Epidermal melanocyte (primary cell): ENCODE results near the gene EYA3.

ENCODE experiments used
- DNase-seq: peaks from one replicate; pipeline ENCODE4 v3.0.0; 2011; ENCODE audit warnings: low spot score; ENCODE audit not compliant: insufficient read length

EYA3 gene

GRCh38 chr1:27970401-27970800 is 118.0 kb downstream of the EYA3 start:
- peak; percentile 55 for DNase-seq

- DNase-seq: no peak
These were observed 119.7 kb downstream of the EYA3 start for GRCh38 chr1:27968692-27969091.

DNA sequence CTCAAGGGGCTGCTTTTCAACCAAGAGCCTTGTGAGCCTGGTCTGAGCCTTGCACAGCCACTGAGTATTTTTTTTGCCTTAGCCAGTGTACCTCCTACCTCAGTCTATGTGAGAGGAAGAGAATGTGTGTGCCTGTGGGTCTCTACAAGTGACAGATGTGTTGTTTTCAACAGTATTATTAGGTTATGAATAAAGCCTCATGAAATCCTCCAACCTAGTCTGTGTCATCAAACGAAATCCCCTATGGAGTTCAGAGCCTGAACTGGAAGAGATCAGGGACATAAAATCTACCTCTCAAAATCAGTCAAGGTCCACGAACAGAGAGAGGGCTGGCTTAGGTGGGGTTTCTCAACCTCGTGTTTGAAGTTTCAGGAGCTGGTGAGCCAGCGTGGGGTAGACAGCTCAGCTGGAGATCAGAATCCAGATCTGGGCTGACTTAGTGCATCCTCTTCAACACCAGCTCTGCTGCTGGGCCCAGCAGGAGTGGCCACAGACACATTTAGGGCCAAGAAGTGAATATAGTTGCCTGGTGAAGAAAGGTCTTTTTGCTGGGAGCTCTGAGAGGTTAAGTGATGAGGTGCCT is 120.4 kb downstream of the EYA3 start:
- DNase-seq: no peak

DNA sequence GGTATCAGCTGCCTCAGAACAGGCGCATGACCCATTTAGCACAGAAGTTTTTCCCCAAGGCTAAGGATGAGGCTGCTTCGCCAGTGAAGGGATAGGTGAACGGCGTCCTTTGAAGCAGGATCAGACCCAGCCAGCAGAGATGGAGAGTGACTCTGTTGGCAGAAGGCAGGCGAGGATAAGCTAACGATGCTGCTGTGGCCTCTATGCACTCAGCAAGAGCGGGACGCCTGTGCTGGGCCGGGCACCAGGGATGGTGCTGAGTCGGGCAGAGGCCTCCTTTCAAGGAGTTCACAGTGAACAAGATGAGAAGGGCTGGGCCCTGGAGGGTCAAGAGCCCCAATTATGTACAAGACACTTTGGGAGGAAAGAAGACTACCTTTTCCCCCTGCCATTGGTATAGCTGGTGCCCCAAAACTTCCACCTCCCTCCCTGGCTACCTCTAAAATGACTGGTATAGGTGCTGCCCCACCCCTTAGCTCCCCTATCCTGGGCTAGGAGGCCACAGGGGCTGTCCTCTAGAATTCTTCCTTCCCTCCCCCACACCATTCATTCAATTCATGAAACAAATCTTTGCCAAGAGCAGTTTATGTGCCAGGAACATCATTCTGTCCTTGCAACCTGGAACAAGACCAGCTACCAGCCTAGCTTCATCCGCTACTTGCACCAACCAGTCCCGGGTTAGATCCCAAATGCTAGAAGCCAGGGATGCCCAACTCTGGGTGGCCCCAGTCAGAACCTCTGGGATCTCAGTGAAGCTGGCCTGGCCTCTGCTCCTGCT is 121.1 kb downstream of the EYA3 start:
- no peak for DNase-seq

DNA sequence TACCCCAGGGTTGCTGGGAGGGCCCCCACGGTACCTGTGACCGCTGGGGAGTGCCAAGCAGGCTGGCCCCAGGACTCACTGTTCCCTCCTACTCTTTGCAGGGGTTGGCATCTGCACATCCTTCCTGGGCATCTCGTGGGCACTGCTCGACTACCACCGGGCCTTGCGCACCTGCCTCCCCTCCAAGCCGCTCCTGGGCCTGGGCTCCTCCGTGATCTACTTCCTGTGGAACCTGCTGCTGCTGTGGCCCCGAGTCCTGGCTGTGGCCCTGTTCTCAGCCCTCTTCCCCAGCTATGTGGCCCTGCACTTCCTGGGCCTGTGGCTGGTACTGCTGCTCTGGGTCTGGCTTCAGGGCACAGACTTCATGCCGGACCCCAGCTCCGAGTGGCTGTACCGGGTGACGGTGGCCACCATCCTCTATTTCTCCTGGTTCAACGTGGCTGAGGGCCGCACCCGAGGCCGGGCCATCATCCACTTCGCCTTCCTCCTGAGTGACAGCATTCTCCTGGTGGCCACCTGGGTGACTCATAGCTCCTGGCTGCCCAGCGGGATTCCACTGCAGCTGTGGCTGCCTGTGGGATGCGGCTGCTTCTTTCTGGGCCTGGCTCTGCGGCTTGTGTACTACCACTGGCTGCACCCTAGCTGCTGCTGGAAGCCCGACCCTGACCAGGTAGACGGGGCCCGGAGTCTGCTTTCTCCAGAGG is 121.9 kb downstream of the EYA3 start:
- DNase-seq: no peak

DNA sequence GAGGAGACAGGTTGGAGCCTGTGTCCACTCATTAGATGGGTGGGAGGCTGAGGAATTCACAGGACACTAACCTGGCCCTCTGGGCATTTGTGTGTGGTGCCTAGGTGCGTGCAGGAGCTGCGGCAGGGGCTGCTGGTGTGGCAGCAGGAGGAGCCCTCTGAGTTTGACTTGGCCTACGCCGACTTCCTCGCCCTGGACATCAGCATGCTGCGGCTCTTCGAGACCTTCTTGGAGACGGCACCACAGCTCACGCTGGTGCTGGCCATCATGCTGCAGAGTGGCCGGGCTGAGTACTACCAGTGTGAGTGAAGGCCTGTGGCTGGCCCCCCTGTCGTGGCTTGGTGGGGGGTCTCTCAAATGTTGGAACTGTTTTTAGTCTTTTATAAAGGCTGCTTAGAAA is 125.0 kb downstream of the EYA3 start:
- DNase-seq: no peak

DNA sequence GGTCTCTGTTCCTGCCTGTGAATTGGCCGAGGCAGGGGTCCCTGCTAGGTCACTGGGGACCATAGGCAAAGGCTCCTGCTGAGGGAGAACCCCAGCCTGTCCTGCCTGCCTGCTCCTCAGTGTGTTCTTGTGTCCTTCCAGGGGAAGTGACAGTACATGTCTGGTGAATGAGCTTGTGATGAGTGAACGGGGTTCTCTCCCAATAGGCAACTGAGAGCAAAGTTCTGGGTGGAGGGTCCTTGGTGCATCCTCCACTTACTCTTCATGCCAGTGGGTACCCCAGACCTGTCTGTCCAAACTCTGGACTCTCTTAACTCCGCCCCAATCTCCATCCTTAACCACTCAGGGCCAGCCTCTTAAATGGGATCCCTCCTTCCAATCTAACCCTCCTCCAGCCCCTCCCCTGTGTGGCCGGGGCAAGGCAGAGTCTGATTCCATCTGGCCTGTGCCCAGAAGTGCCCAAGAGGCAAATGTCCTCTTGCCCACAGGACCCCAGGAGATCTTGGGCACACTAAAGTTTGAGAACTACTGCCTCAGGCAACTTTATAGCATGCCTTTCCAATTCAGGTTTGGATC is 126.7 kb downstream of the EYA3 start:
- no peak for DNase-seq

GRCh38 chr1:27960762-27961645 is 127.4 kb downstream of the EYA3 start:
- no peak for DNase-seq

GRCh38 chr1:27959792-27960603 is 128.4 kb downstream of the EYA3 start, which contains the start of gene XKR8:
TSS of gene XKR8 (plus strand) at chr1:27959973. CDS start at chr1:27960070, 97 bp downstream.
- peak; percentile 86 for DNase-seq

- no peak for DNase-seq
These were observed 129.9 kb downstream of the EYA3 start for GRCh38 chr1:27958513-27958912.

GRCh38 chr1:27957655-27958054 is 130.8 kb downstream of the EYA3 start:
- no peak for DNase-seq

- no peak for DNase-seq
These were observed 131.6 kb downstream of the EYA3 start for GRCh38 chr1:27956761-27957160.

DNA sequence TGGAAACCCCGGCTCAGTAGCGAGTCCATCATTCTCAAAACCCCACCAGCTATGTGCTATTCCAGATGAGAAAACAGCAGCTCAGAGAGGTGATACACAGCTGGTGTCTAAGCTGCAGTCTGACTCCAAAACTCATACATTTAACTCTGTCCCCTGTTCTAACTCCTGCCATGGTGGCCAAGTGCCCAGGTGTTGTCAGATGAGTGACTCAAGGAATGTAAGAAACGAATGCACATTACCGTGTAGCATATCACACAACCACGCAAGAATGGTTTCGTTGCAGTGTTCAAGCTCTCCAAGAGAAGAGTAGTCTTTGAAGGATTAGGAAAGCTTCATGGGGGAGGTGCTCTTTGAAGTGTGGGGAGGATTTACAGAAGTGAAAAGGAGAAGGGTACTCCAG is 133.3 kb downstream of the EYA3 start:
- DNase-seq: no peak

GRCh38 chr1:27954186-27954585 is 134.2 kb downstream of the EYA3 start:
- DNase-seq: no peak

DNA sequence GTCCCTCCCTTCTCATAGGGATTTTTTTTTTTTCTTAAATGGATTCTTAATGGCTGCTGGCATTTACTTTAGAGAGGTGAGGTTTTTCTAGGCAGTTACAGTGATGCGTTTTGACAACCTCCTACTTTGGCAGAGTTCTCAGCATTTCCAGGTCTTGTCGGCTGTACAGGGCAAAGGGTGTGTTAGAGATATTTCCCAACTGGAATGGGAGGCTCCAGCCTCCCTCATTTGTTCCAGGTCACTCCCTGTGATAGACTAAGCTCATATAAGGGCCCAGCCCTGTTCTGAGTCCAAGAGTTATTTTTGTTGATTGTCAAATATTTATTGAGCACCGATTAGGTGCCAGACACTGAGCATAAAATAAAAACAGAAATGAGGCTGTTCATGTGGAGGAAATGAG is 136.3 kb downstream of the EYA3 start:
- no peak for DNase-seq

- no peak for DNase-seq
These were observed 137.0 kb downstream of the EYA3 start for GRCh38 chr1:27951396-27951795.

DNA sequence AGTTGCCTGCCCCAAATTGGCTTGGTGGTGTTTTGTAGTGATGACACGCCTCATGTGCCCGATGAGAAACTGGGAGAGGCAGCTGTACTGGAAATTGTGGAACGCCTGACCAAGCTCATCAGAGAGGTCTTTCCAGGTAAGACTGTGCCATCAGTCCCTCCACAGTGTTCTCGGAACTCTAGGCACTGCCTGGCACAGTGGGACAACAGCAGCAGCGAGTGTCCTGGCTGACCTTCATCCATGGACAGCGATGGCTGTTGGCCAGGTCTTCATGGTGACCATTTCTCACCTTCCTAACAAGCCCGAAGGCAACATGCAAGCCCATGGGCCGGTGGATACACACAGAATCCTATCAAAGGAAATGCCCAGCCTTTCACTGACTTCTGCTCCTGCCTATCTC is 139.4 kb downstream of the EYA3 start:
- DNase-seq: no peak

GRCh38 chr1:27945020-27945419 is 143.4 kb downstream of the EYA3 start:
- no peak for DNase-seq

- DNase-seq: no peak
These were observed 146.5 kb downstream of the EYA3 start for GRCh38 chr1:27941671-27942540.
